Activated T-helper 9 cell treated with anti-CD3 and anti-CD28 coated beads, Interleukin-2, amount 50 U/mL, for 16 hours (primary cell): ENCODE data around the gene SEMA3E.
"Not testable (repeated sequence)": the region's sequence is repeated elsewhere in the genome, so short reads cannot be mapped to it uniquely, and the experiment has no call there.

Source experiments
- DNase-seq: peaks from one replicate; pipeline ENCODE4 v3.0.0-alpha.2; 2020; ENCODE audit warnings: low read depth

The SEMA3E gene

DNA sequence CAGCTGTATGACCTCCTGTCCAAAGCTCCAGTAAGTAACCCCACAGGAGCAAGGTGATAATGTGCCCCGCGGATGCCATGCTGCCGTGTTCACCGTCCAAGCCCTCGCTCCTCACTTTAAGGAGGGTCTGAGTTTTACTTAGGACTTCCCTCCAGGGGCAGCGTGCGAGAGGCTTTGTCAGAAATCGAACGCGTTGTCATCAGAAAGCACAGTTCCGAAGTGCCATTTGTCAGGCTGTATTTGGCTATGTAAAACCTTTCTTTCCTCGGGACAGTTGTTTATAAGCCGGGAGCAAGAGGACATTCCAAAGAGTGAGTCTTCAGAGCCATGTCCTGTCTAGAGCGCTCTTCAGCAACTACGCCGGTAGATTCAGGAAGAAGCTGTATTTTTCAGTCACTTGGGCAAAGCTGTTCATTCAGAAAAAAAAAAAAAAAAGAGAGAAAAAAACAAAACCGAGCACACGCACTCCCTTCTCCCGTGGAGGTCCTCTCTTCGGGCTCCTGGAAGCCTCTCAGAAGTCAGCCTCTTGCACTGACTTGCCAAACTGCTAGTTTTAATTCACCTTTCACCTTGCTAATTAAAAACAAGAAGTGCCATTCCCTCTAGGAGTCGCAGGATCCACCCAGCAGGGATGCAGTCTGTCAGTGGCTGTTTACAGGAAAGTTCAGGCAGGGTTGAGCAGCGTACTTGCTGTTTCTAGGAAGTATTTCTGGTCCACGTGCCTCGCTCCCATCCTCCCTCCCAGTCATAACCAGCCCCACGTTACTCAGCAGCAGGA lies at the start of gene SEMA3E:
Gene SEMA3E (minus strand): TSS at position 676 of the 778 bp plus-strand sequence.
- DNase-seq = no peak

DNA sequence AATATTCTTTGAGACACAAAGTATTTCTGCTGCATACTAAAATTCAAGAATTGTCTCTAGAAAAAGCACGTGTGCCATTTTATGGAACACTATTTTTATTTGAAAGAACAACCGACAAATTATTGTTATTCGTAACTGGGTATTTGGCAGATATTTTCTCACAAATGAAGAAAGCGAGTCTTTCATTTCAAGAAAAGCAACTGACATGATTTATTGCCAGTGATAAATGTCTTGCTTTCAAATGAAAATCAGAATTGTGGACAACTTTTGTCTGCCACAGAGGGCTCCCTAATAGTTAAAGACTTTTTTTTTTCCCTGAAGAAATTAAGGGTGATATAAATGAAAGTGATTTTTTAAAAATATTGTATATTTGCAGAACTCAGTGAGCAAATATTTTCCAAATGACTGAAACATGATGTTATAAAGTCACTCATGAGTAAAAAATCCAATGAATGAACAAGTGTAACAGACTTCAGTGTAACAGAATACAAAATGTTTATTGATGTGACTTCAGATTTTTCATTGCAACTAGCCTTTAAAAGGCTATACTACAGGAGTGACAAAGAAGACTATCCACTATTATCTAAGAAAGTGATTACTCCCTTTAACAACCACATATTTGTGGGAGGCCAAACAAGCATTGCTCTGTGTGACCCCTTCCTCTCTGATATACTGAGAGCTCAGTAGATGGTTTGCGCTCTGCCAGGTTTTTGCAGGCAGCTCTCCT lies 49.0 kb upstream of the SEMA3E start:
- DNase-seq = no peak

DNA sequence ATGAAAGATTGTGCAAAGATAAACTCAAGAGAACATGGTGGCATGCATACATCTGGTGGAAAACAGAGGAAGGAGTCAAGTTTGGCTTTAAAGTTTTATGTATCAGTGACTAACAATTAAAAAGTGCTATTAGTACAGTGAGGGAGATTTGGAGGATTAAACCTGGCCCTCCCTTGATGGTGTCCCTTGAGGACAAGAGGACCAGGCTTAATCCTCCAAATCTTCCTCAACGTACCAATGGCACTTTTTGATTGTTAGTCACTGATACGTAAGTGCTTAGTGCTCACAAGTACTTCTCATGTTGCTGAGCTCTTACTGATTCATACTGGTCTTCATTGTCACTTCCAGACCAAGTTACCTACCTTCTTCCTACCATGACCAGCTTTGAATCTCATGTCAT lies 47.2 kb upstream of the SEMA3E start:
- DNase-seq = no peak

DNA sequence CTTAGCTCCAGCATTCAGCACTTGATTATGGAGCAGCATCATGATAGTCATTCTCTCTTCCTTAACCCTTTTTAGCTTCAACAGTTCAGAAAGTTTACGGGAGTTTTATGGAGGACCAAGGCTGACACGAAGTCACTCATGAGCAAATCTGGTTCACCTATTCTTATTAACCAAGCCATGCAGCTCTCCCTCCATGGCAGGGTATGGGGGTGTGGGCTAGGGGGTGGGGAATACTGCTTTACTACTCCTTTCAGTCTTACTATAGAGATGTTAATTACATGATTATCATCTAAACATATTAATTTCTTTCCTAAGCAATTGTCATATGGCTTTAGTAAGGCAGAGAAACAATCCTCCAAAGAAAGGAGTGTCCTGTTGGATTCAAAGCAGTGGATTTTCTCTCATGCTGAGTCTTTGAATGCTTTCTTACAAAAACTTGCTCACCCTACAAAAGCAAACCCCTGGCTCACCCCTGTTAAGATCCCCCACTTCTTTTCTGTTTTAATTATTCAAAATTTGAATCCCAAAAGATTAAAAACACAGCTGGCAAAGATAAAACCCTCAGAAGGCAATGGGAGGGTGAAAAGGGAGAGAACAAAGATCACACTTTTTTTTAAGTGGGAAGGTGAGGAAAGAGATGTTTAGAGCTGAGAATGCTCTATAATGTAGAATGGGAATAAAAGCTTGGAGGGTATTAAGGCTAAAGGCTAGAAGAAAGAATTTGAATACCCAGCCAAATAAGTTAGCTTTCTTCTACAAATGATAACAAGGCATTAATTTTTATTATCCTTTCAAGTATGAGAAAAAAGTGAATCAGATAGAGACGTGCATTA lies 46.4 kb upstream of the SEMA3E start:
- DNase-seq = no peak

DNA sequence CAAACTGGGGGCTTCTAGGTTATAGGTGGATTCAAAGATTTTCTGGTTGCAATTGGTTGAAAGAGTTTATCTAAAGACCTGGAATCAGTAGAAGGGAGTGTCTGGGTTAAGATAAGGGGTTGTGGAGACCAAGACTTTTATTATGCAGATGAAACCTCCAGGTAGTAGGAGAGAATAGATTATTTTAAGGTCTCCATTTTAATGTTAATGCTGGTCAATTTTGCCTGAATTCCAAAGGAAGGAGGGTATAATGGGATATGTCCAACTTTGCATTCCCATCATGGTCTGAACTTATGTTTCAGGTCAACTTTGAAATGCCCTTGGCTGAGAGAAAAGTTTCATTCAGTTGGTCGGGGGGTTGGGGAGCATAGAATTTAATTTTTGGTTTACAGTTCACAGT lies 44.3 kb upstream of the SEMA3E start:
- DNase-seq = no peak

DNA sequence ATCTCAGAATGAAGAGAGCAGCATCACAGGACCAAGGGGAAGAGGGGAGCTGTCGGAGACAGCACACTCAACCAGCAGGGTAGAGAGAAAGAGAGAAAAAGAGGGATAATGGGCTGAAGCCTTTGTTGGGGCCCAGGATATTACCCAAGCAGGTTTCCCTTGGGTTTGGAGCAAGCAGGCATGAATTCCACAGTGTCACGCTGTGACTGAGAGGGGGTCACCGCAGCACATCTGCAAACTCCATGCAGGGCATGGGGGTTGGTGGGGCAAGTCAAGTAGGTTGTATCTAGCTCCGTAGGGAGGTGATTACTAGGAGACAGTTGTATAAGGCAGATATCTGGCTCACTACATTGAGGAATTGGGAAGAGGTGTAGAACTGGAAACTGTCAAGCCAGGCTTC lies 42.2 kb upstream of the SEMA3E start:
- no peak for DNase-seq

DNA sequence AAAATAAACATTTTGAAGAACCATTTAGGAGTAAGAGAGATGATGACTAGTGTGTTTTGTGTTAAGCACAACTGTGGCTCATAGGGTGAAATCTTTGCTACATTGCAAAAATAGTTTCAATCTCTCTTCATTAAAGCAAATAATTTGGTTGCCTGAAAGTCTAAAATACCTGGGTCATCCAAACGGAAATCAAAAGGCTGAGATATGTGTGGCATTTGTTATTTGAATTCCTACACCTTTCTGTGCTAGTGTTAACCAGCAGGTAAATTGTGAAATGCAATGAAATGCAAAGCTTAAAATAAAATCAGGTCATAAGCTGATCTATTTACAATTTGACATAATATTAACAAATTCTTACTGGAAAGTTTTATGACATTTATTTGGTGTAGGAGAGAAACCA lies 40.9 kb upstream of the SEMA3E start:
- no peak for DNase-seq

DNA sequence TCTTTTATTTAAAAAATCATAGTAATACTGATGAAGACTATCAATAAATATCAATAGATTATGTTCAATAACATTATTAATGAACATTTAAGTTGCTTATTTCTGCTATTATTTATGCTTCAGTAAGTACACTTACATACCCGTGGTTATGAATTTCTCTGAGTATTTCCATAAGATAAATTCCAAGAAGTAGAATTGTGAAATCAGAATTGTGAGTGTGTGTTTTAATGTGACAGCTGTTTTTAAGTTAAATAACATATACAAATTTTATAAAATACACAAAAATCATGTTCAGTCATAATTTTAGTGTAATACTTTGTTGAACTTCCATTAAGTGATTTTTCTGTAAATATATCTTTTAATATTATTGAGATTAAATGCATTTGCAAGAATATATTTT lies 37.5 kb upstream of the SEMA3E start:
- DNase-seq = no peak

DNA sequence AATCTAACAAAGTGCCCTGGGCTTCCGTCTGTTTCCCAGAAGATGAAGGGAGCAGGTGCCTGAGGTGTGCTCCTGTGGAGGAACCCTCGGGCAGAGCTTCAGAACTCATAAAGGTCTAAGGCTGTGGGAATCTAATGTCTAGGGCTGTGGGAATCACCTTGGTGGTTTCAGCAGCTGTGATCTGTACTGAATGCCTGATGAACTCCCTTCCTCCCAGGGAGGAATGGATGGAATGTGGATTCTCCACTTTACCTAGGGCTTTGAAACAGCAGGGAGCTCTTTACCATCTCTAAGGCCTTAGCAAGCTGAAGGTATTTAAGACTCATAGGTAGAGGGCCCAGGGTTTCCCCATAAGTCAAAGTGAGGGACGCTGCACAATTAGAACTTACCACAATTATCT lies 36.0 kb upstream of the SEMA3E start:
- no peak for DNase-seq

DNA sequence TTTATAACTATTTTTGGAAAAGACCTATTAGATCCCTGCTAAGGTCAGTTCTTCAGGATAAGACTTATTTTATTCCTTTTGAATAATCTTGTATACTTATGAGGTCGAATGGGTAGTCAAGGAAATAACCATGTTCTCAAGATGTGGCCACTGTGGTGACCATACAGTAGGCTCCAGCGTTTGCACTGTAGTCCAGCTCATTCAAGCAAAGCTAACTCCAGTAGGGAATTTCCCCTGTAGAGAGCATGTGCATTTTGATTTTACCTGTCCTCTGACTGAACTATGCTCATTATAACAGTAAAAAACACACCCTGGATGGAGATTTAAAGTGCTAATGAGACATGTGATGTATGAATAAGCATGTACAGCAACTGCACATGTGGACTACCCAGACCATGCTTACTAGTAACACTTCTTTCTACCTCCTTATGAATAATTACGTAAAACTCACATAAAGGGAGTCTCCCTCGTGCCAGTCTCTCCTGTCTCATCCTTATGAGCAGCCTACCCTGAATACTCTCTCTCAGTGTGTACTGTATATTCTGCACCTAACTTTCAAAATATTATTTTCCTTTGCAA lies 32.4 kb upstream of the SEMA3E start:
- no peak for DNase-seq

DNA sequence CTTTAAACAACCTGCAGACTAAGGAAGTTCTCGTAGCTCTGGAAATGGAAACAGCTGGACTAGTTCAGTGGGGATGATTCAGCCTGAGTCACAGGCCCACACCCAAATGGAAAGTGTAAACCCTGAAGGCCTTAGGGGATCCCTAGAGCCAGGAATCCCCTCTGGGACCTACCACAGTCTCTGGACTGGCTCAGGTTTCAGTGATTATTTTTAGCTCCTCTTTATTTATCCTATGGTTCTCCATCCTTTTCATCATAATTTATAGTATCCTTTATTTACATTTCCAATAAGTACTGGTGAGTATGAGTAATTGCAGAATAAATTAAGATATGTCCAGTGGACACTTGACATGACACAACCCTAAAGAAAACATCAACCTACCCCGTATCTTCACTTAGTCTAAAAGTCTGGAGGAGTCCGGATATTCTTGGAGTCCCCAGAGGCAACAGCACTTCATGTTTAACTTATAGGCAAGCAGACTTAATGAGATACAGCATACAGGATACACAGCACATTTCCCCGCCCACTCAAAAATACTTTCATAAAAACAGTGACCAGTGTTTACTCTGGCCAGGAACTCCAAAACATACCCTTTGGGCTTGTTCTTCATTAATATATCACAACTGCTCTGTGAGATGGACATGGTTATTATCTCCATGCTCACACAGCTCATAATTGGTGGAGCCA lies 28.4 kb upstream of the SEMA3E start:
- DNase-seq = no peak

DNA sequence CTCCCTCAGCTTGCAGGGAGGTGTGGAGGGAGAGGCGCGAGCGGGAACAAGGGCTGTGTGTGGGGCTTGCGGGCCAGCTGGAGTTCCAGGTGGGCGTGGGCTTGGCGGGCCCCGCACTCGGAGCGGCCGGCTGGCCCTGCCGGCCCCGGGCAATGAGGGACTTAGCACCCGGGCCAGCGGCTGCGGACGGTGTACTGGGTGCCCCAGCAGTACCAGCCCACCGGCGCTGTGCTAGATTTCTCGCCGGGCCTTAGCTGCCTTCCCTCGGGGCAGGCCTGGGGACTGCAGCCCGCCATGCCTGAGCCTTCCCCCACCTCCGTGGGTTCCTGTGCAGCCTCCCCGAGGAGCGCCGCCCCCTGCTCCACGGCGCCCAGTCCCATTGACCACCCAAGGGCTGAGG lies 24.4 kb upstream of the SEMA3E start:
- not testable (repeated sequence) for DNase-seq

DNA sequence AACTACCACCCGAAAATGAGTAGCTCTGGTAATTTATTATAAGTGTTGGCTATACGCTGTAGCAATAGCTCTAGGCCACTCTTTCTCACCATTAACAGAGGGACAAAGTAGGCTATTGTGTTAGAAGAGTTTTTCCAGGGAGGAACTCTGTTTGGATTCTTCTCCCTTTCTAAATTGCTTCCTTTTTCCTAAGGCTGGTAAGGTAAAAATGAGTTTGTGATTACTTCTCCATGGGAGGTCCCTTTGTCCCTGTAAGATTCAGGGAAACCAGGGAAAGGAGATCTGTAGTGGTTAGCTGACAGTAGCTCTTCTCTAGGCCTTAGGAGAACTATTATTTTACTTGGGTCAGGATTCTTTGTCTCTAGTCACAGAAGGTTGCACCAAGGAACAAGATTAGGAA lies 23.2 kb upstream of the SEMA3E start:
- DNase-seq = no peak

DNA sequence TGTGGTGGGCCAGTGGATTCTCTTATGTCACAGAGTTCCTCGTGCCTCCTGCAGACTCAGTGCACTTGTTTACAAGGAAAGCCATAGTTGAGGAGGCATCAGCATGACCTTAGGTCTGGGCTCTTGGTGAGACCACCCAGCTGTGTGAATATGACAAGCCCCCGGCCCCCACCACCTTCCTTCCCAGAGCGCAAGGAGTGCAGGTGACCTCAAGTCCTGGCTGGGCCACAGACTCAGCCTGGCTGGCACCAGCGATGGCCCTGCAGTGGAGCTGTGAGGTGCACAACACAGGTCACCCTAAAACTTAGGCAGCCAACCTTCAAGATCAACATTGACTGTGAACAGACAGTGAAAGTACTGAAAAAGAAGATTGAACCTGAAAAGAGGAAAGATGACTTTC lies 14.2 kb upstream of the SEMA3E start:
- DNase-seq = no peak

DNA sequence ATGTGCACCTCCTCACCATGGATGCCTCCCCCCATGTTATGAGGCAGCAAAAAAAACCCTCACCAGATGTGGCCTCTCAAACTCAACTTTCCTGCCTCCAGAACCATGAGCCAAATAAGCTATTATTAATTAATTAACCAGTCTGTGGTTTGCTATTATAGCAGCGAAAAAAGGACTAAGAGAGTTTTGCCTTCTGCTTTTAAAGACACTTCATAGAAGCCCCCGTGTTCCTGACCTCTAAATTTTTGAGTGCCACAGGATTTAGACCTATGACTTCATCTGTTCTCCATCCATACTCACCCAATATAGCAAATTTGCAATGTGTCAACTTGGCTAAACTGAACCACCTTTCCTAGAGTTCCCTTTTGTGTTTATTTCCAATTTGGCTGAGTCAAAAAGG lies 9.2 kb upstream of the SEMA3E start:
- DNase-seq = no peak

DNA sequence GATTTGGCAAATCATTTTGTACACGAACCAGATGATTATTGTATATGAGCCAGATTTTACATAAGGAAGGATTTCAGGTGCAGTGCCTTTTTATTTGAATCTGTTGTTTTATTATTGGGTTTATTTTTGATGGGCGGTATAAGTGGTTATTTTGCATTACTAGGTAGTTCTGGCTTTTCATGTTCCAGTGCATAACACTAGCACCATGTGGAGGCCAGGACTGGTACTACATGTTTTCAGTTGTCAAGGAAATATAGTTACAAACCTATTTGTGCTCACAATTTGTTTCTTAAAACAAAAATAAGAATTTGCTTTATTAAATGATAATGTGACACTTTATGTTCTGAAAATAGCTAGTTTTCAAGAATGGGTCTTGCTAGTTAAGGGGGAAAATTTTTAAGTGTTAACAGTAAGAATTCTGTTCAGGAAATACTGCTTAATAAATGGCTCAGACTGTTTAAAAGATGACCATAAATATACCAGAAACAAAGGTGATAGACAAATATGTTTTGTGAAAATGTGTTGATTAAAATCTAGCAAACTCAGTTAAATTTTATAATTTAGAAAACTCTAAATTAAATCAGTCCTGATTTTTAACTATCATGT lies 7.1 kb upstream of the SEMA3E start:
- DNase-seq = no peak

DNA sequence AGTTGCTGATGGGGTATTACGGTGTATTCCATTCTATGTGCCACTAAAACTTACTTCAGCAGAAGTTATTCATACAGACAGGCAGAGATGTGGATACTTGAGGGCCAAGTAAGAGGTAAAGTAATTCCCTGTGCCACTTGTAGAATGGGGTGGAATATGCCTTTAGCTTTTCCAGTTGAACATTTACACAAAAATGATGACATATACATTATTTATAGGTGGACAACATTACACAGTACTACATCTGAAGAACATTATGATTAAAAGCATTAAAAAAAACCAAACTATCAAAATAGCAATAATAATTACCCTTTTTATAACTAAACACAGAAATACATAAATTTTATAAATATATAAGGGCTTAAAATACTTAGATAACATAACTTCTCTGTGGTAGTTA lies 3.5 kb upstream of the SEMA3E start:
- DNase-seq = no peak

DNA sequence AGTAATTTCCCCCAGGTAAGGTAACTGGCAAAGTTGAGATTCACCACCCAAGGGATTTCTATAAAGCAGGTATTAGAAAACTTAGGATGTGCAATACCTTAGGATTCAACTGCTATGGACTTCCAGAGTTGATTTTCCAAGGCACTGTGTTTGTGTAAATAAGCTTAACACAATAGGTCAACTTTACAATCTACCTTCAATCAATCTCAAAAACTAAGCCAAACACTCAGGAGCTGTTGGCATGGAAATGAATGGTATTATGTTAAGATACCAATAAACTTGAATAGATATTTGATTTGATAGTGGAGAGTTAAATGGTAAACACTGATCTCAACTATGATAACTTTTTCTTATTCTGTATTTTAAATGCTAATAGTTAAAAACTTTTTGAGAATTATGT lies 762 bp upstream of the SEMA3E start:
- DNase-seq = no peak

DNA sequence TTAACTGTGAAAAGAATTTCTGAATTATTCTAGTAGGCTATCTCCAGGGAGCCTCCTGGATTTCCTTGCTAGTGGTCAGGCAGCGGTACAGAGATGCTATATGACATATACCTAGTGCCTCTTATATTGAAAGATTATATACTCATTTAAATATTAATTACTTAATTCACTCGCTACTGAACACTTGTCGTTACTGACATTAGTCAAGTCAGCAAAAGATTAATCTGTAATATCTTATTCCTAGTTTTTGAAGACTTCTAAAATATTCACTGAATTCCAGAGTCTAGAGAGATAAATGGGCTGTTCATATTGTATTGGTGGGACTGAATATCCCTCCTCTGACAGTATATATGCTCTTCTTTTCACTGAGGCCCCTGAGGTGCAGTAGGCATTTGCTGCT lies 2.9 kb downstream of the SEMA3E start:
- DNase-seq = no peak

DNA sequence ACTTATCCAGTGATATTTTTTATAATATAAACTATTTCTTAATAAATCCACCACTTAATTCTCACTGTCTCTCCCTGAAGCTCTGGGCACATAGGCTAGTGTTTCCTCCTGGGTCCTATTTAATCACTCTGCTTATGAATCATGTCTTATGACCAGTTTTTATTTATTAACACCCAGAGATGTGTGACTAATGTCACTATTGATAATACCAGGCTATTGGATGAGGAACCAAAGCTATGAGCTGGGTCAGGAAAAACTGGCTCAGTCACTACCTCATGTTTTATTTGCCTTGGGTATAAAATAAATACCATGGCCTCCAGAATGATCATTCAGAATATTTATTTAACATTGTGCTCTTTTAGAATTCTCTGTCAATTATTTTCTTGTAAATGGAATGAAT lies 5.2 kb downstream of the SEMA3E start:
- no peak for DNase-seq

DNA sequence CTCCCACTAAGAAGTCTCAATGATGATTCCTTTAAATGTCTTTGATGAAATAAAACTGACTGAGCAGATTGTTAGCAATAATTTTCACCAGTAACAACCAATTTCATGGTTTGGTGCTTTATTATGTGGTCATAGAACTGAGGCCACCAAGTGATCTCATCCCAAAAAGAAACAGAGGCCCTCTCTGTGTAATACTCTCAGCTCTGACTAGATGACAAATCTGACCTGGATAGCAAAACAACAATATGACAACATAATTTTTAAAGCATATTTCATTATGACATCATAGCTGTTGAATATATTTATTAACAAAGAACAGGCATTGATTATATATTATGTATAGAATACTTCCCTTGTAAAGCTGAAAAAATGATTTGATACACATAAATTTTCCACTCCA lies 5.9 kb downstream of the SEMA3E start:
- DNase-seq = no peak
